NOMO-1 treated with dmso at 0.1 percent for 144 hours (cell line): ENCODE data around the gene OTOF.

Source experiments
- DNase-seq: peaks from one replicate; lab custom pipeline; 2025; ENCODE audit not compliant: unreplicated experiment; lab: John Stamatoyannopoulos, UW

OTOF gene

GRCh38 chr2:26503231-26503880, 25.4 kb upstream of the OTOF start:
- DNase-seq: peak; percentile 85

GRCh38 chr2:26500406-26500805, 22.5 kb upstream of the OTOF start:
- DNase-seq: no peak

GRCh38 chr2:26495705-26496297, 17.9 kb upstream of the OTOF start:
- no peak for DNase-seq

- no peak for DNase-seq
Observed at GRCh38 chr2:26494891-26495290, 17.0 kb upstream of the OTOF start.

- no peak for DNase-seq
Observed at GRCh38 chr2:26494199-26494598, 16.3 kb upstream of the OTOF start.

- peak; percentile 88 for DNase-seq
Observed at GRCh38 chr2:26493566-26493965, 15.6 kb upstream of the OTOF start.

- DNase-seq: peak; percentile 59
Observed at GRCh38 chr2:26492749-26493515, 15.0 kb upstream of the OTOF start.

- no peak for DNase-seq
Observed at GRCh38 chr2:26491563-26492167, 13.7 kb upstream of the OTOF start.

GRCh38 chr2:26489213-26489850, 11.4 kb upstream of the OTOF start:
- no peak for DNase-seq

- no peak for DNase-seq
Observed at GRCh38 chr2:26488463-26489212, 10.7 kb upstream of the OTOF start.

- no peak for DNase-seq
Observed at GRCh38 chr2:26487192-26487591, 9.3 kb upstream of the OTOF start.

GRCh38 chr2:26486789-26487188, 8.9 kb upstream of the OTOF start:
- DNase-seq: no peak

- no peak for DNase-seq
Observed at GRCh38 chr2:26485725-26486418, 7.9 kb upstream of the OTOF start.

GRCh38 chr2:26485099-26485498, 7.2 kb upstream of the OTOF start:
- DNase-seq: no peak

- no peak for DNase-seq
Observed at GRCh38 chr2:26484579-26484978, 6.7 kb upstream of the OTOF start.

- no peak for DNase-seq
Observed at GRCh38 chr2:26483957-26484565, 6.1 kb upstream of the OTOF start.

GRCh38 chr2:26483516-26483915, 5.6 kb upstream of the OTOF start:
- DNase-seq: no peak

- DNase-seq: no peak
Observed at GRCh38 chr2:26483027-26483326, 5.1 kb upstream of the OTOF start.

- no peak for DNase-seq
Observed at GRCh38 chr2:26482211-26483026, 4.5 kb upstream of the OTOF start.
